ENCODE data around the gene ATXN10.

The ATXN10 gene

GRCh38 chr22:45871721-45872120 is 200.1 kb downstream of the ATXN10 start:
- no peak for DNase-seq

- no peak for DNase-seq
Observed at GRCh38 chr22:45872659-45873263, 201.1 kb downstream of the ATXN10 start.

- no peak for DNase-seq
Observed at GRCh38 chr22:45876136-45877035, 204.8 kb downstream of the ATXN10 start.

GRCh38 chr22:45877036-45877380 is 205.4 kb downstream of the ATXN10 start:
- no peak for DNase-seq

GRCh38 chr22:45877651-45878050 is 206.0 kb downstream of the ATXN10 start:
- no peak for DNase-seq

- peak in 8 of 58 donors; percentile 20 to 50 (median 29) for DNase-seq
Observed at GRCh38 chr22:45878051-45878781, 206.6 kb downstream of the ATXN10 start.

GRCh38 chr22:45878901-45879551 is 207.4 kb downstream of the ATXN10 start:
- DNase-seq, result no peak

- DNase-seq, result peak in 1 of 58 donors; percentile 11
Observed at GRCh38 chr22:45879552-45879949, 207.9 kb downstream of the ATXN10 start.

GRCh38 chr22:45880091-45880715 is 208.6 kb downstream of the ATXN10 start:
- no peak for DNase-seq

- peak in 9 of 58 donors; percentile 24 to 48 (median 42) for DNase-seq
Observed at GRCh38 chr22:45880716-45881523, 209.3 kb downstream of the ATXN10 start.

GRCh38 chr22:45881524-45881875 is 209.9 kb downstream of the ATXN10 start:
- DNase-seq, result no peak

GRCh38 chr22:45882881-45883810 is 211.5 kb downstream of the ATXN10 start:
- DNase-seq, result peak in 5 of 58 donors; percentile 17 to 41 (median 25)

- DNase-seq, result no peak
Observed at GRCh38 chr22:45883811-45884170, 212.2 kb downstream of the ATXN10 start.

- no peak for DNase-seq
Observed at GRCh38 chr22:45884201-45885062, 212.8 kb downstream of the ATXN10 start.

GRCh38 chr22:45885171-45885840 is 213.7 kb downstream of the ATXN10 start:
- DNase-seq, result no peak

GRCh38 chr22:45885941-45886395 is 214.3 kb downstream of the ATXN10 start:
- DNase-seq, result peak in 27 of 58 donors; percentile 13 to 61 (median 32)

- no peak for DNase-seq
Observed at GRCh38 chr22:45886540-45886939, 214.9 kb downstream of the ATXN10 start.
